Skeletal muscle tissue (tissue), 4 donors: ENCODE measurements around the gene SLN. TPM values are rescaled to one million over a fixed set of nuclear protein-coding genes. Genes with fewer than 3 reads are reported as not detected.

Experiments used
- H3K27ac ChIP-seq: one replicate; pipeline ENCODE4 v1.7.0; 2013; ENCODE audit warnings: mild to moderate bottlenecking, low read depth, low read length, inconsistent platforms
- H3K27me3 ChIP-seq, 3 donors: one replicate each; pipeline ENCODE4 v1.7.0; 2013; ENCODE audit warnings: low read length in 3 of 3; ENCODE audit not compliant: control insufficient read depth in 3 of 3, insufficient read depth in 3 of 3
- H3K36me3 ChIP-seq, 3 donors: one replicate each; pipeline ENCODE4 v1.7.0; 2013; ENCODE audit warnings: low read length in 3 of 3; ENCODE audit not compliant: control insufficient read depth in 3 of 3, insufficient read depth in 3 of 3
- H3K4me1 ChIP-seq, 3 donors: one replicate each; pipeline ENCODE4 v1.7.0; 2013; ENCODE audit warnings: low read length in 3 of 3, mild to moderate bottlenecking in 3 of 3; ENCODE audit not compliant: control insufficient read depth in 3 of 3, insufficient read depth in 3 of 3
- H3K4me3 ChIP-seq, 3 donors: one replicate each; pipeline ENCODE4 v1.7.0; 2013; ENCODE audit warnings: low read length in 3 of 3
- H3K9ac ChIP-seq, 3 donors: one replicate each; pipeline ENCODE4 v1.7.0; 2013; ENCODE audit warnings: low read length in 3 of 3, mild to moderate bottlenecking in 3 of 3, moderate library complexity in 2 of 3, low read depth in 1 of 3
- H3K9me3 ChIP-seq, 3 donors: one replicate each; pipeline ENCODE4 v1.7.0; 2013; ENCODE audit warnings: low read length in 3 of 3; ENCODE audit not compliant: control insufficient read depth in 3 of 3
- total RNA-seq: library from RNA; depleted of rRNA; stranded (reverse); fragments of >200 nt; gene quantifications from one replicate; pipeline ENCODE4 v1.2.3, GENCODE V29; 2014
- donor health status: Osteomylitis.

Gene SLN
- total RNA-seq, 1 donor from 2014 or later: 2,012 TPM

- Histone ChIP-seq H3K4me1 (peaks cover 28 to 40% (median 40%) of the 10 kb centered on the region in 3 donors), H3K4me3 (no peak overlapping the region), H3K36me3 (peaks cover 0 to 28% (median 7%) of the 10 kb centered on the region in 3 donors), H3K9me3 (no peaks in the 10 kb centered on the region), H3K9ac (no peak overlapping the region), H3K27ac (peak overlapping the region; percentile 91), H3K27me3 (no peaks in the 10 kb centered on the region)
Measured at GRCh38 chr11:107706531-107706930, 5.3 kb downstream of the SLN start.

DNA sequence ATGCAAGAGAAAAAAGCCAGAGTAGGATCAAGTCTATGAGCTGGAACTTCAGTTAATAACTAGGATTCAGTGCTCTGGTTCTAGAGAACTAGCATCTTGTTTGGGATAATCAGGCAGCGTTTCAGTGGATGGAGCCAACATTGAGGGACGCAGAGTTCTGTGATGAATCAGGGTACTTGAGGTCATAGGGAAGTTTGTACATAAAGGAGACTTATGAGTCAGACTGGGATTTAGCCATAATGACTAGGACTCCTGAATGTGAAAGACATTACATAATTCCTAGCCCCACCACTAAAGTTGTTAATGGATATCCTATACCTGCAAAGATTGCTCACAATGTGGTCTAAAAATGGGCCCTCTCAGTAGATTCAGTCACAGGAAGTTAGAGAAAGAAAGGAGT lies 6.8 kb downstream of the SLN start:
- H3K9ac ChIP-seq: no peak overlapping the region

DNA sequence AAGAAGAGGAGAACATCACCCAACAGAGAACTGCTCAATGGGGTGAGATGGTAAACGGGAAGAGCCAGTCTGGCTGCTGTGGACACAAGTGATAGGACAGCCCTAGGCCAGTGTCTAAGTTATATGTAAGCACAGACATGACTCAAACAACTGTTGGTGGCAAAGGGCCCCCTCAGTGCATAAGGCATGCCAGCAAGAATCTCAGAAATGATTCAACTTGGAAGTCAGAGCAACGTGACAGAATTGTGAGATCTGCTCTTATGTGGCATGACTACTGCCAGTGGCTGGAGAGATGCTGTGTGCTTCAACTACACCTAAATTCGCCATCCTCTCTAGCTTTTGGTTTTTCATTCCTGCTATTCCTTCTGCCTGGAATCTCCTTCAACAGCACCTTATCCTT lies 7.4 kb downstream of the SLN start:
- Histone ChIP-seq H3K36me3 (peaks cover 0 to 11% (median 4%) of the 10 kb centered on the region in 3 donors), H3K4me1 (peaks cover 28 to 47% (median 40%) of the 10 kb centered on the region in 3 donors), H3K4me3 (no peak overlapping the region), H3K9me3 (no peaks in the 10 kb centered on the region), H3K9ac (no peak overlapping the region), H3K27ac (peak overlapping the region; percentile 91), H3K27me3 (no peaks in the 10 kb centered on the region)

More for the DNA sequence above, 6.8 kb downstream of the SLN start:
- Histone ChIP-seq H3K36me3 (peaks cover 0 to 14% (median 5%) of the 10 kb centered on the region in 3 donors), H3K4me1 (peaks cover 28 to 41% (median 40%) of the 10 kb centered on the region in 3 donors), H3K27ac (peak overlapping the region; percentile 91), H3K27me3 (no peaks in the 10 kb centered on the region), H3K9me3 (no peaks in the 10 kb centered on the region), H3K4me3 (no peak overlapping the region)

- no peaks in the 10 kb centered on the region for H3K9me3 ChIP-seq
- H3K4me3 ChIP-seq: no peak overlapping the region
- H3K9ac ChIP-seq: no peak overlapping the region
- H3K4me1 ChIP-seq: peaks cover 26 to 43% (median 33%) of the 10 kb centered on the region in 3 donors
- peaks cover 0 to 2% (median under 1%) of the 10 kb centered on the region in 3 donors for H3K36me3 ChIP-seq
- H3K27me3 ChIP-seq: no peaks in the 10 kb centered on the region
- H3K27ac ChIP-seq: peak overlapping the region; percentile 91
Measured at GRCh38 chr11:107702723-107703122, 9.1 kb downstream of the SLN start.

- Histone ChIP-seq H3K36me3 (no peaks in the 10 kb centered on the region), H3K27ac (peak overlapping the region; percentile 22), H3K4me1 (peaks cover 23 to 38% (median 28%) of the 10 kb centered on the region in 3 donors), H3K9ac (no peak overlapping the region), H3K27me3 (no peaks in the 10 kb centered on the region), H3K9me3 (no peaks in the 10 kb centered on the region), H3K4me3 (no peak overlapping the region)
Measured at GRCh38 chr11:107702109-107702660, 9.7 kb downstream of the SLN start.

GRCh38 chr11:107699371-107700285 lies 12.2 kb downstream of the SLN start:
- Histone ChIP-seq H3K27ac (no peak overlapping the region), H3K9ac (no peak overlapping the region), H3K9me3 (no peaks in the 10 kb centered on the region), H3K4me3 (no peak overlapping the region), H3K36me3 (no peaks in the 10 kb centered on the region), H3K4me1 (peaks cover 21 to 25% (median 23%) of the 10 kb centered on the region in 3 donors), H3K27me3 (no peaks in the 10 kb centered on the region)

- Histone ChIP-seq H3K4me1 (peaks cover 12 to 19% (median 18%) of the 10 kb centered on the region in 3 donors), H3K27me3 (no peaks in the 10 kb centered on the region), H3K9ac (no peak overlapping the region), H3K4me3 (no peak overlapping the region), H3K27ac (peak overlapping the region; percentile 93), H3K9me3 (no peaks in the 10 kb centered on the region), H3K36me3 (no peaks in the 10 kb centered on the region)
Measured at GRCh38 chr11:107697291-107697690, 14.6 kb downstream of the SLN start.

GRCh38 chr11:107696140-107696539 lies 15.7 kb downstream of the SLN start:
- H3K27ac ChIP-seq: peak overlapping the region; percentile 93
- no peak overlapping the region for H3K4me3 ChIP-seq
- H3K27me3 ChIP-seq: no peaks in the 10 kb centered on the region
- H3K9ac ChIP-seq: no peak overlapping the region
- H3K4me1 ChIP-seq: peaks cover 8 to 17% (median 15%) of the 10 kb centered on the region in 3 donors
- H3K36me3 ChIP-seq: no peaks in the 10 kb centered on the region
- H3K9me3 ChIP-seq: no peaks in the 10 kb centered on the region

- Histone ChIP-seq H3K4me1 (peaks cover 8 to 17% (median 15%) of the 10 kb centered on the region in 3 donors), H3K27ac (peak overlapping the region; percentile 93), H3K36me3 (no peaks in the 10 kb centered on the region), H3K27me3 (no peaks in the 10 kb centered on the region), H3K4me3 (no peak overlapping the region), H3K9me3 (no peaks in the 10 kb centered on the region), H3K9ac (no peak overlapping the region)
Measured at GRCh38 chr11:107695446-107695845, 16.4 kb downstream of the SLN start.
